Activated naive CD8-positive, alpha-beta T cell (primary cell): ENCODE results near the gene TCL1B.

Experiments used
- H3K27ac Mint-ChIP-seq: one replicate; pipeline ENCODE4 v1.8.0; 2021; ENCODE audit warnings: mixed read lengths
- H3K27me3 Mint-ChIP-seq: one replicate; pipeline ENCODE4 v1.8.0; 2021; ENCODE audit warnings: mixed read lengths
- H3K36me3 Mint-ChIP-seq: one replicate; pipeline ENCODE4 v1.8.0; 2021; ENCODE audit warnings: mixed read lengths
- H3K4me1 Mint-ChIP-seq: one replicate; pipeline ENCODE4 v1.8.0; 2021; ENCODE audit warnings: low read depth, mixed read lengths
- H3K4me3 Mint-ChIP-seq: one replicate; pipeline ENCODE4 v1.8.0; 2021; ENCODE audit warnings: mild to moderate bottlenecking, mixed read lengths
- H3K9me3 Mint-ChIP-seq: one replicate; pipeline ENCODE4 v1.8.0; 2021; ENCODE audit warnings: low read depth, mixed read lengths

Gene TCL1B

DNA sequence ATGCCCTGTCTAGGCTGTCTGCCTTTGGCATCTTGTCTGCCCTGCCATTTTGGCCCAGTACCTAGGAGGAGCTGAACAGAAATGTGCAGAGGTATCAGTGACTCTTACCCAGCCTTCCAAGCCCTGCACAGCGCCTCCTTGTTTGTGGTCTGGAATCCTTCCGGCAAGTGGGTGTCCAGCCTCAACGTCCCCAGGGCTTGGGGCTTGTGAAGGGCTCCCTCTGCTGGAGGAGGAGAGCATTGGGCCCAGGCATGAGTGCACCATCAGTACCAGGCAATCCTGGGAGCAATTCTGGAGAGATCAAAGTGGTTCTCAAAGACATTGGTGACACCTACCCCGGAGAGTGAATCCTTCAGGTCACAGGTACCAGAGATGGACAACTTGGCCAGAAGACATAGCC is 2.4 kb upstream of the TCL1B start:
- H3K4me1 Mint-ChIP-seq = no peaks in the 10 kb centered on the region
- no peak overlapping the region for H3K4me3 Mint-ChIP-seq
- peaks cover 4% of the 10 kb centered on the region for H3K27me3 Mint-ChIP-seq
- no peaks in the 10 kb centered on the region for H3K36me3 Mint-ChIP-seq
- no peaks in the 10 kb centered on the region for H3K9me3 Mint-ChIP-seq
- H3K27ac Mint-ChIP-seq = no peak overlapping the region

DNA sequence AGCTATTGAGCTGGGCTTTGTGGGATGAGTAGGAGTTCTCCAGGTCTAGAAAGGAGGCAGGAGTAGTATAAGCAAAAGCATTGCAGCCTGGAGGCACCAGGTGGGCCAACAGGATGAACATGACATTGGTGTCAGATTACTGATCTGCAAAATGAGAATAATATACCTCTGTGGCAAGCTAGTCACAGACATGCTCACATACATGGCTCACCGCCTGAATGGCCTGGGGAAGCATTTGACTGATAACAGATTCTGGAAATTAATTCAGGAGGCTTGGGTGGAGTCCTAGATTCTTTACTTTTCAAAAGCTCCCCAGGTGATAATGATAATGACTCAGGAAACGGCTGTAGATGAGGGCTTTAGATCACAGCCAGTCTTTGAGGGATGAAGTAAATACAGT is 709 bp downstream of the TCL1B start:
- H3K4me1 Mint-ChIP-seq = no peaks in the 10 kb centered on the region
- peaks cover 3% of the 10 kb centered on the region for H3K27me3 Mint-ChIP-seq
- H3K9me3 Mint-ChIP-seq = no peaks in the 10 kb centered on the region
- no peaks in the 10 kb centered on the region for H3K36me3 Mint-ChIP-seq
- no peak overlapping the region for H3K27ac Mint-ChIP-seq
- no peak overlapping the region for H3K4me3 Mint-ChIP-seq

DNA sequence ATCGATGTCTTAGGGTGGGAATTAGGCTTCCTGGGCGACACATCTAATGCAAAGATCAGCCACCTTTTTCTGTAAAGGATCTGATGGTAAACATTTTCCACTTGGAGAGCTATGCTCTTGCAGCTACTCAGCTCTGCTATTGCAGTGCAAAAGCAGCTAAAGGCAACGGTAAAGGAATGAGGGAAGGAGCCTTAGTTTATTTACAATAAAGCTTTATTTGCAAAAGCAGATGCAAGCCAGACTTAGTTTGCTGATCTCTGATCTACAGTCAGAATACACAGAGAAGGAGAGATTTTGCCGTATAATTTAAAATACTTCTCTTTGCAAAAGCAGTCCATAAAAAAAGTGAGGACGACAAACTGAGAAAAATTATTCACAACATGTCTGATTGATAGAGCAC is 3.2 kb downstream of the TCL1B start:
- Mint-ChIP-seq H3K27me3 (peaks cover 8% of the 10 kb centered on the region), H3K27ac (no peak overlapping the region), H3K36me3 (no peaks in the 10 kb centered on the region), H3K9me3 (no peaks in the 10 kb centered on the region), H3K4me3 (no peak overlapping the region), H3K4me1 (no peaks in the 10 kb centered on the region)

DNA sequence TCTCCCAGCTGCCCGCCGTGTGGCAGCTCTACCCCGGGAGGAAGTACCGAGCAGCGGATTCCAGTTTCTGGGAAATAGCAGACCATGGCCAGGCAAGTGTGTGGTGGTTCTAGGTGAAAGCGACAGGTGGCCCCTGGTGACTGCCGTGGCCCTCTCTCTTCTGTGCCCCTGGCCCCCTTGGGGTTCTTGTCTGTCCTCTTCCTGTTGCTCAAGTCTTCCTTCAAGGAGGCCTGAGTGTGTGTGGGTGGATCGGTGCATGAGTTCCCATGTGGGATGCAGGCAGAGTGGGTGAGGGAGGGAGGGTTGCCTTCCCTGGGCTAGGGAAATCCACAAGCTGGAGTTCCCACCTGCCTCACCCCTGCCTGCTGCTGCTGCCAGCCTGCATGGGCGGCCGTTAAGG is 4.6 kb downstream of the TCL1B start:
- H3K36me3 Mint-ChIP-seq = no peaks in the 10 kb centered on the region
- H3K27me3 Mint-ChIP-seq = peaks cover 9% of the 10 kb centered on the region
- no peaks in the 10 kb centered on the region for H3K4me1 Mint-ChIP-seq
- no peak overlapping the region for H3K27ac Mint-ChIP-seq
- H3K9me3 Mint-ChIP-seq = no peaks in the 10 kb centered on the region
- H3K4me3 Mint-ChIP-seq = no peak overlapping the region

DNA sequence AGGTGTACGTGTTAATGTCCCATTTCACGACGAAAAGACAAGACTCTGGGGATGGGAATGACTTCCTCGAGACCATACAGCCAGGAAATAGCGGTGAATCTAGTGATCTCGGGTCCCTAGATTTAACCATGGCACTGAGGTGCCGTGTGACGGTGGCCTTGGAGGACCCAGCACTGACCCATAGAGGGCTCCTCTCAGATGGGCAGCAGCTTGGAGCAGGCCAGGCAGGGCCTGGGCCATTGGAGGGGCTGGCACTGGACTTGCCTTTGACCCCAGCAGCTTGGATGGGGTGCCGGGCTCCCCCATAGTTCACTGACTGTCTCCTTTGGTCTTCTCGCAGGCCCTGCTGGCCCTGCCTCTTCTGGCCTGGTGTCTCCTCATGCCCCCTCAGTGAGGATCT is 5.4 kb downstream of the TCL1B start:
- Mint-ChIP-seq H3K36me3 (no peaks in the 10 kb centered on the region), H3K27ac (no peak overlapping the region), H3K9me3 (no peaks in the 10 kb centered on the region), H3K4me3 (no peak overlapping the region), H3K4me1 (no peaks in the 10 kb centered on the region), H3K27me3 (peaks cover 12% of the 10 kb centered on the region)

DNA sequence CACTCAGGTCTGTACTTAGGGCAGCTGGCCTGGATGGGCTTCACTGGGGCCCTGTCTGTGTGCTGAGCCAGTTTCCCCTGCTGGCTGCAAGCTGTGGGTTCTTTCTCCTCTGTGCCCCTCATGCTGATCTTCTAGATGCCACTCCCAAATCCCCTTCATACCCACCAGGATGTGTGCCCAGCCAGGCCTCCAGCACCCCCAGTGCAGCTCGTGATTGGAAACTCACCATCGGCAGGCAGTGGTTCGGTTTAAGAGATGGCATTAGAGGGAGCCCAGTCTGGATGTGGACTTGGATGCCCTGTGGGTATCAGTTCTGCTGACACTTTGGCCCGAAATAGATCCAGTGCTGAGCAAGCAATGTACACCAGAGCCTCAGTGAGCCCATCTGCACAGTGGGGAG is 5.9 kb downstream of the TCL1B start:
- Mint-ChIP-seq H3K4me3 (no peak overlapping the region), H3K27ac (no peak overlapping the region)

DNA sequence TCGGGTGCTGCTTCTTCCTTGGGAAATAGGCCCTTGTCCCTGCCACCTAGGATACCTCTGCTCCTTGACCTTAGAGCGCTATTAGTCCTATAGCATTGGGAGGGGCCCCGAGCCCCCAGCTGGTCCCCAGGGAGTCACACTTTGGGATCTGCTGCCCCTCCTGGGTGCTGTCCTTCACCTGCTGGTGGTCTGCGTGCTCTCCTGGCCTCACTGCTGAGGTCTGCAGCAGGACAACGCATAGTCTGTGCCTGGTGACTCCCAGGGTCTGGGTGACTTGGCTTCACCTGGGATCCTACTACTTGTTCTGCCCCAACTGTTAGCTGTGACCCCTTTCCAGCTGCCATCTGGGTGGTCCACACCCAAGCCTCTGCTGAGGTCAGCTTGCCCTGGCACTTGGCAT is 8.8 kb downstream of the TCL1B start:
- H3K36me3 Mint-ChIP-seq = no peaks in the 10 kb centered on the region
- no peak overlapping the region for H3K27ac Mint-ChIP-seq
- no peaks in the 10 kb centered on the region for H3K9me3 Mint-ChIP-seq
- H3K4me3 Mint-ChIP-seq = no peak overlapping the region
- no peaks in the 10 kb centered on the region for H3K4me1 Mint-ChIP-seq
- H3K27me3 Mint-ChIP-seq = peaks cover 13% of the 10 kb centered on the region

More for the DNA sequence above, 5.9 kb downstream of the TCL1B start:
- H3K4me1 Mint-ChIP-seq = no peaks in the 10 kb centered on the region
- H3K9me3 Mint-ChIP-seq = no peaks in the 10 kb centered on the region
- H3K27me3 Mint-ChIP-seq = peaks cover 13% of the 10 kb centered on the region
- no peaks in the 10 kb centered on the region for H3K36me3 Mint-ChIP-seq

DNA sequence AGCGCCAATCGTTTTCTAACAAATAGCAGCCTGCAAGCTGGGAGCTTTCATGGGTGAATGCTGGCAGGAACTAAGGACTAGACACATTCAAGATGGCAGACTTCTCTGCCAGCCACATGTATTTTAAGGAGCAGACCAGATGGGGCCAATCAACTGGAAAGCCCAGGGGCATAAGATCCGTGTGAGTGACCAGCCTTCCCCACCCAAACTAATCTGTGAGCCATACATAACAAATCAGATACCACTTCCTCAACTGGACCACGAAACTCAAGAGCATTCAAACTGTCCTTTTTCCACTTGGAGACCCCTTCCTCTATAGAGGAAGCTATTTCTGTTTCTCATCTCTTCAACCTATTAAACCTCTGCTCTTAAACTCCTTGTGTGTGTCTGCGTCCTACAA is 9.7 kb downstream of the TCL1B start:
- Mint-ChIP-seq H3K27ac (no peak overlapping the region), H3K36me3 (no peaks in the 10 kb centered on the region), H3K4me3 (no peak overlapping the region), H3K9me3 (no peaks in the 10 kb centered on the region), H3K27me3 (peaks cover 16% of the 10 kb centered on the region), H3K4me1 (no peaks in the 10 kb centered on the region)

DNA sequence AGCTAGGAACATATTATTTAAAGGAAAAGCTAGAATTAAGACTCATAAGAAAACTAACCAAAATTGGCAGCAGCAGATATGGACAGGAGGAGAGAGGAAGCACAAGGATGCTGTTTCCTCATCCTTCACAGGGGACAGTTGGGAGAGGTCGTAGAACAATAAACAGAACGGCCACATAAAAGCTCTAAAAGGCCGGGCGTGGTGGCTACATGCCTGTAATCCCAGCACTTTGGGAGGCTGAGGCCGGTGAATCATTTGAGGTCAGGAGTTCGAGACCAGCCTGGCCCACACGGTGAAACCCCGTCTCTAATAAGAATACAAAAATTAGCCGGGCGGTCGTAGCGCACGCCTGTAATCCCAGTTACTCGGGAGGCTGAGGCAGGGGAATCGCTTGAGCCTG is 10.5 kb downstream of the TCL1B start:
- Mint-ChIP-seq H3K27me3 (peaks cover 18% of the 10 kb centered on the region), H3K9me3 (no peaks in the 10 kb centered on the region), H3K4me3 (no peak overlapping the region), H3K36me3 (no peaks in the 10 kb centered on the region), H3K4me1 (no peaks in the 10 kb centered on the region), H3K27ac (no peak overlapping the region)

DNA sequence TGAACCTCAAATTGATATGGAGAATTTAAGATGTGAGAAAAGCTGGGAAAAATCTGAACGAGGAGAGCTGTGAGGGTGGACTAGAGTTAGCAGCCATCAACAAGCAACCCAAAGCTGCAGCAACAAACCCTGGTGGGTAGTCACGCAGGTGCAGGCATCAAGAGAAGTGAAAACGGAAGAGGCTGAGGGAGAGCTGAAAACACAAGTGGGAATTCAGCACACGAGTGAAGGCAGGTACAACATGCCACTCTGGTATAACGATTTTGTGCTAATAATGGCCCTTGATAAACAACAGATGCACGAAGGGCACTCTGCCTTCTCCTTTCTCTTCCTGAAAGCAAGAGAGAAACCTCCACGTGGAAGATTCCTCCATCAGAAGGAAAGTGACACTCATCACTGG is 11.5 kb downstream of the TCL1B start:
- Mint-ChIP-seq H3K27me3 (peaks cover 19% of the 10 kb centered on the region), H3K36me3 (no peaks in the 10 kb centered on the region), H3K4me1 (no peaks in the 10 kb centered on the region), H3K9me3 (no peaks in the 10 kb centered on the region), H3K27ac (no peak overlapping the region), H3K4me3 (no peak overlapping the region)

DNA sequence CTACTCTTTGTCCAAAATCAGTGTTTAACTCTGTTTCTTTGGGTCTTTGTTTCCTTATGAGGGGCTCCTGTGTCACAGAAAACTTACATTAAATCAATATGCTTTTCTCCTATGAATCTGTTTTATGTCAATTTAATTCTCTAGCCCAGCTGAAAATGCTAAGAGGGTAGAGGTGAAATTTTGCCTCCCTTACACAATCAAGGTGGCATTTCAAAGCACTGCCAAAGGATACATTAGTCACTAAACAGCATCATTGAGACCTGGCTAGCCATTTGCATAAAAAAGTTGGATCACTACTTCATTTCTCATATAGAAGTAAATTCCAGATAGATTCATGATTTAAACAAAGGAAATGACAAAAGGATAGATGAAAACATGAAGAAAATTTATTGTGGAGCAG is 12.1 kb downstream of the TCL1B start:
- Mint-ChIP-seq H3K36me3 (no peaks in the 10 kb centered on the region), H3K27ac (no peak overlapping the region), H3K4me1 (no peaks in the 10 kb centered on the region), H3K27me3 (peaks cover 19% of the 10 kb centered on the region), H3K4me3 (no peak overlapping the region), H3K9me3 (no peaks in the 10 kb centered on the region)

DNA sequence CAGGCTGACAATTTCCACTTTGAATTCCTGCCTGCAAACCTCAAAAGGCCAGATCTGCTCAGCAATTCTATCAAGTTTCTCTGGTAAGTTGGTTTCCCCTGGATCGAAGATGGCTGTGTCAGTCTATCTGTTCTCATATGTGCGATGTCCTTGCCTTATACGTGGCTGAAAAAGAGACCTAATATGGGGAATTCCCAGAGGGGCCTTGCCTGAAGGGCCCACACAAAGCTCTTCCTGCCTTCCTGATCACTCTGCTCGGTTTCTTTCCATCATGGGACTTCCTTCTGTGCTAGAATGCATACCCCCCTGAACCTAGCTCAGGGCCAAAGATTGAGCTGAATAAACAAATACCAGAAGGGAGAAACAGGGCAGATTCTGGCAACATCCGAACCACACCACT is 13.2 kb downstream of the TCL1B start:
- Mint-ChIP-seq H3K27me3 (peaks cover 23% of the 10 kb centered on the region), H3K9me3 (no peaks in the 10 kb centered on the region), H3K4me3 (no peak overlapping the region), H3K36me3 (no peaks in the 10 kb centered on the region), H3K4me1 (no peaks in the 10 kb centered on the region), H3K27ac (no peak overlapping the region)

DNA sequence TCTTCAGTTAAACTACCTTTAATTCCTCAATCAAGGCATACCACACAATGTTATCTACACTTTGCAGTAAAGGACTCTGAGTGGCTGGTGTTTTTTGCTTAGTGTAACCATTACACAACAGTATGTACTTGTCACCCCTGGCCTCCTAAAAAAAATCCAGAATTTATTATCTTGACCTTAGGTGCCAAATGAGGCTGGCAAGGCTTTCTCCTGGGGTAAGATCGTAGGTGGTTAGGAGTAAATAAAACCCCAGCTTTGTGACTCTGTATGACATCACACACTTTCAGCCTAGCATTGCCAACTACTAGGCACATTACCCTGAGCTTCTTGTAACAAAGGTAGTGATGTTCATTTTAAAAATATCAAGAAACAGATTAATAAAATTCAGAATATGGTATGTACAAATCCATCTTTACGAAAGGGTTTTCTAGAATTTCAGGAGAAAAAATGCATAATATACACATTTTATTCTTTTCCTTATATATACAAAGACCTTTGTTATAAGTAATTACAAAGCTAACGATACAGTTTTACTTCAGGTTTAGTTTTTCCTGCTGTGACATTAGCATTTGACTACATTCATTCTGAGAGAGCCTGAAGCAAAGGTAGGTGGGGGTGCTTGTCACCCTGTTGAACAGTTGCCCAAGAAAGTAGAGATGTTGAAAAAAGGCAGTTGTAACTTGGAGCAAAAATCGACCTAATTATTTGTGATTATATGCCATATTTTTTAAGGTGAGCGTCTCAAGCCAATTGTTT is 14.2 kb downstream of the TCL1B start:
- H3K9me3 Mint-ChIP-seq = no peaks in the 10 kb centered on the region
- H3K27ac Mint-ChIP-seq = no peak overlapping the region
- H3K4me3 Mint-ChIP-seq = no peak overlapping the region
- H3K4me1 Mint-ChIP-seq = no peaks in the 10 kb centered on the region
- no peaks in the 10 kb centered on the region for H3K36me3 Mint-ChIP-seq
- H3K27me3 Mint-ChIP-seq = peaks cover 23% of the 10 kb centered on the region

DNA sequence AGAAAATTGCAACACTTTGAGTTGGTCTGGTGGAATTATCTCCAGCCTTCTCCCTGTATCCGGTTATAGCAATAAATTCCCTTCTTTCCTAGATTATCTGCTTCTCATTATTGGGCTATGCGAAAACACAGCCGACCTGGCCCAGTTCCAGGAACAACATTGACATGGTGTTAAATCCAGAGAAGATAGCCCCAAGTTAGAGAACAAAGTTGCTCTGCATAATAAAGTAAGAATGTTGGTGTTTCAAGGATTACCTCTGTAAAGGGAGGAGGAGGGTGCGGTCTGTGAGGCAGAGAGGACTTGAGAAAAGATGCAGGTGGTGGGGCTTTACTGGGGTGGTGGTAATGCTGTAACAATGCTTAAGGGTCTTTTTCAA is 15.6 kb downstream of the TCL1B start:
- Mint-ChIP-seq H3K27ac (no peak overlapping the region), H3K27me3 (peaks cover 23% of the 10 kb centered on the region), H3K36me3 (no peaks in the 10 kb centered on the region), H3K4me1 (no peaks in the 10 kb centered on the region), H3K9me3 (no peaks in the 10 kb centered on the region), H3K4me3 (no peak overlapping the region)

DNA sequence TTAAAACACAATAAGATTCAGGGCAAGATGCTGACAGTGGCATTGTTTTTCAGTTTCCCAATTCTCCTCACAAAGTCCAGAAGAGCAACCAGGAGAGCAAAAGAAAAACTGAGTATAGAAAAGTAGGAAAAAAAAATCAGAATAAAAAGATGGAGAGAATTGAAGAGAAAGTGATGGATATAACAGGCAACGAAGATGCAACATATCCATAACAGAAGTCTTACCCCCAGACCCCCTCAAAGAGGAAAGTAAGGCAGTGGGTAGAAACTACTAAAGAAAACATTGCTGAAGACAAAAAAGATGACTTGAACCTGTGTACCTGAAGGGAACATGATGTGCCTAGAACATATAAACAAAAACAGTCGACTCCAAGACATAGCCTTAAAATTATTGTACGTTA is 17.1 kb downstream of the TCL1B start:
- Mint-ChIP-seq H3K4me1 (no peaks in the 10 kb centered on the region), H3K27me3 (peaks cover 30% of the 10 kb centered on the region), H3K4me3 (no peak overlapping the region), H3K36me3 (no peaks in the 10 kb centered on the region), H3K27ac (no peak overlapping the region), H3K9me3 (no peaks in the 10 kb centered on the region)

DNA sequence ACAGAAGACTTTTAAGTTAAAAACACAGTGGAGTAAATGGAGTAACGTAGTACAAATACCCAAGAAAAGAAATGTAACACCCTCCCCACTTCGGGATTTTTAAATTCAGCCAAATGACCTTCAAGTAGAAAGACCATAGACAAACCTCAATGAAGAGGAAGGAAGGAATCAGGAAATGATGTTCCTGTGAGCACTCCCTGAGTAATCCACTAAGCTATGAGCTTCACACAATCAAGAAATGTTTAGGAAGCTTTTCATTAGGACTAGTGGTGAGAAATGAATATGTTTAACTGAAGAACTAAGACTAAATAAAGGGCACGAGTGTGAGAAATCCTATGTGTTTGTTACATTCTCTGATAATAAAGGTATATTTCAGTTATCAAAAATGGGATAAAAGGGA is 17.6 kb downstream of the TCL1B start:
- Mint-ChIP-seq H3K36me3 (no peaks in the 10 kb centered on the region), H3K4me3 (no peak overlapping the region), H3K27ac (no peak overlapping the region), H3K9me3 (no peaks in the 10 kb centered on the region), H3K27me3 (peaks cover 30% of the 10 kb centered on the region), H3K4me1 (no peaks in the 10 kb centered on the region)
